Measurements from ENCODE around the gene SLC34A1.

SLC34A1 gene

DNA sequence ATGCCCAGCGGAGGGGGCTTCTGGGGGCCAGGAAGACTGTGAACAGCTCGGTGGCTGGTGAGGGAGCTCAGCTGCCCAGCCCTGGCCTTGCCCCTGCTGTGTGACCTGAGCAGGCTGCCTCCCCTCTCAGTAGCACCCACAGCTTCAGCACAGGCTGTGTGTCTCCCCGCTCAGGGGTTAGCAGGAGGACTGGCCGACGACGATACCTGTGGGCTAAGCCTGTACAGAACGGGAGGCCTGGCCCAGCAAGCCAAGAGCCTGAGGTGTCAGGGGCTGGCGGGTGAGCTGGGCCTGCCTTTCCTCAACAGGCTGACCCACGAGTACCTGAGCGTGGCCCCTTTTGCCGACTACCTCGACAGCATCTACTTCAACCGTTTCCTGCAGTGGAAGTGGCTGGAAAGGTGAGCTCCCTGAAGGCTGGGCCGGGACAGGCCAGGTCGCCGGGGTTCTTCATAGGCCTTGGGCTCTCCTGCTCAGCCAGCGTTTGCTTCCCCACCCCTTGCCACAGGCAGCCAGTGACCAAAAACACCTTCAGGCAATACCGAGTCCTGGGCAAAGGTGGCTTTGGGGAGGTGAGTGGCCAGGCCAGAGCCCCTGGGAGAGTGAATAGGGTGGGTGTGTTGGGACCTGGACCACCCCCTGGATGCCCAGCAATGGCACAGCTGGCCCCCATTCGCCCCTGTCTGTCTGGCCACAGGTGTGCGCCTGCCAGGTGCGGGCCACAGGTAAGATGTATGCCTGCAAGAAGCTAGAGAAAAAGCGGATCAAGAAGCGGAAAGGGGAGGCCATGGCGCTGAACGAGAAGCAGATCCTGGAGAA lies 48.8 kb downstream of the SLC34A1 start:
- Histone ChIP-seq H3K4me1 (ENCODE audit: control insufficient read depth, low read depth, low read length) (no peaks in the 10 kb centered on the region), H3K27me3 (ENCODE audit: insufficient read depth, low read length, poor library complexity) (no peaks in the 10 kb centered on the region), H3K9ac (ENCODE audit: low read length) (no peak overlapping the region), H2AK5ac (ENCODE audit: low read length) (no peak overlapping the region), H3K18ac (ENCODE audit: low read length) (no peak overlapping the region), H2BK15ac (replicated peaks; ENCODE audit: low read depth) (no peak overlapping the region), H4K8ac (ENCODE audit: low read depth, low read length) (no peak overlapping the region), H3K79me1 (ENCODE audit: low read length) (peaks cover 5% of the 10 kb centered on the region), H3K79me2 (ENCODE audit: control insufficient read depth, insufficient read depth, low read length) (no peaks in the 10 kb centered on the region), H2BK5ac (ENCODE audit: low read length) (no peak overlapping the region), H3K23ac (ENCODE audit: low read length) (no peak overlapping the region), H3K4me2 (ENCODE audit: low read length) (no peak overlapping the region), H3K56ac (ENCODE audit: low read length) (no peak overlapping the region), H3K27ac (ENCODE audit: low read depth, low read length) (no peak overlapping the region), H4K5ac (ENCODE audit: low read length) (no peak overlapping the region), H2BK120ac (ENCODE audit: low read depth, low read length) (no peak overlapping the region), H3K4me3 (ENCODE audit: low read length) (no peak overlapping the region), H3K4ac (ENCODE audit: low read depth, low read length) (no peak overlapping the region), H3K36me3 (ENCODE audit: control insufficient read depth, insufficient read depth, low read length) (no peaks in the 10 kb centered on the region)
- WGBS (ENCODE audit: extremely low coverage, insufficient coverage, low lambda C conversion rate): no CpG with 5 or more reads among the region's 25 CpGs
- DNase-seq: no peak

DNA sequence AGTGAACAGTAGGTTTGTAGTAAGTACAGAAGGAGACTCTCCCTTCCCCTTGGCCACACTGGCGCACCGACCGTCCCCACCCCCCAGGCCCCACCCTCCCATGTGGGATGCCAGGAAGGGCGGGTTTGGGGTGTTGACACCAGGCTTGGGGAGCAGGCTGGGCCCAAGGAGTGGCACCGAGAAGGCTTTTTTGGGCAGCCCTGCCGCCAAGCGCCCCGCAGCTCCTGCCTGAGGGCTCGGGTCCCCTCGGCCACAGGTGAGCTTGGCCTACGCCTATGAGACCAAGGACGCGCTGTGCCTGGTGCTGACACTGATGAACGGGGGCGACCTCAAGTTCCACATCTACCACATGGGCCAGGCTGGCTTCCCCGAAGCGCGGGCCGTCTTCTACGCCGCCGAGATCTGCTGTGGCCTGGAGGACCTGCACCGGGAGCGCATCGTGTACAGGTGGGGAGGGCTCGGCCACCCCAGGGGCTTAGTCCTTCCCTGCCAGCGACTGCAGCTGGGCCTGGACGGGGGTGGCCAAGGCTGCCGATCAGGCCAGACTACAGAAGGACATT lies 49.5 kb downstream of the SLC34A1 start:
- Histone ChIP-seq H2BK120ac (ENCODE audit: low read depth, low read length) (no peak overlapping the region), H4K5ac (ENCODE audit: low read length) (no peak overlapping the region), H2BK5ac (ENCODE audit: low read length) (no peak overlapping the region), H3K4me2 (ENCODE audit: low read length) (no peak overlapping the region), H3K56ac (ENCODE audit: low read length) (no peak overlapping the region), H3K23ac (ENCODE audit: low read length) (no peak overlapping the region), H3K4me1 (ENCODE audit: control insufficient read depth, low read depth, low read length) (no peaks in the 10 kb centered on the region), H2BK15ac (replicated peaks; ENCODE audit: low read depth) (no peak overlapping the region), H3K27me3 (ENCODE audit: insufficient read depth, low read length, poor library complexity) (no peaks in the 10 kb centered on the region), H3K27ac (ENCODE audit: low read depth, low read length) (no peak overlapping the region), H3K79me1 (ENCODE audit: low read length) (peaks cover 4% of the 10 kb centered on the region), H3K4ac (ENCODE audit: low read depth, low read length) (no peak overlapping the region), H3K18ac (ENCODE audit: low read length) (no peak overlapping the region), H3K9ac (ENCODE audit: low read length) (no peak overlapping the region), H3K36me3 (ENCODE audit: control insufficient read depth, insufficient read depth, low read length) (peaks cover 1% of the 10 kb centered on the region), H4K8ac (ENCODE audit: low read depth, low read length) (no peak overlapping the region), H3K79me2 (ENCODE audit: control insufficient read depth, insufficient read depth, low read length) (no peaks in the 10 kb centered on the region), H2AK5ac (ENCODE audit: low read length) (no peak overlapping the region), H3K4me3 (ENCODE audit: low read length) (no peak overlapping the region)
- no CpG with 5 or more reads among the region's 29 CpGs for WGBS (ENCODE audit: extremely low coverage, insufficient coverage, low lambda C conversion rate)
- DNase-seq: no peak

GRCh38 chr5:177434437-177434836 lies 50.2 kb downstream of the SLC34A1 start:
- H3K36me3 ChIP-seq (ENCODE audit: control insufficient read depth, insufficient read depth, low read length): peaks cover 1% of the 10 kb centered on the region

GRCh38 chr5:177434942-177435738 lies 50.9 kb downstream of the SLC34A1 start:
- no peak for DNase-seq
- Histone ChIP-seq H3K23ac (ENCODE audit: low read length) (no peak overlapping the region), H4K8ac (ENCODE audit: low read depth, low read length) (no peak overlapping the region), H3K4me2 (ENCODE audit: low read length) (no peak overlapping the region), H2BK15ac (replicated peaks; ENCODE audit: low read depth) (no peak overlapping the region), H3K18ac (ENCODE audit: low read length) (no peak overlapping the region), H3K9ac (ENCODE audit: low read length) (no peak overlapping the region), H3K4ac (ENCODE audit: low read depth, low read length) (no peak overlapping the region), H2AK5ac (ENCODE audit: low read length) (no peak overlapping the region), H2BK120ac (ENCODE audit: low read depth, low read length) (no peak overlapping the region), H3K27ac (ENCODE audit: low read depth, low read length) (no peak overlapping the region), H3K79me2 (ENCODE audit: control insufficient read depth, insufficient read depth, low read length) (no peaks in the 10 kb centered on the region), H3K4me1 (ENCODE audit: control insufficient read depth, low read depth, low read length) (no peaks in the 10 kb centered on the region), H3K36me3 (ENCODE audit: control insufficient read depth, insufficient read depth, low read length) (peaks cover 1% of the 10 kb centered on the region), H3K79me1 (ENCODE audit: low read length) (no peaks in the 10 kb centered on the region), H3K4me3 (ENCODE audit: low read length) (no peak overlapping the region), H3K56ac (ENCODE audit: low read length) (no peak overlapping the region), H2BK5ac (ENCODE audit: low read length) (no peak overlapping the region), H3K27me3 (ENCODE audit: insufficient read depth, low read length, poor library complexity) (no peaks in the 10 kb centered on the region), H4K5ac (ENCODE audit: low read length) (no peak overlapping the region)
- no CpG with 5 or more reads among the region's 20 CpGs for WGBS (ENCODE audit: extremely low coverage, insufficient coverage, low lambda C conversion rate)

More at GRCh38 chr5:177434437-177434836, 50.2 kb downstream of the SLC34A1 start:
- Histone ChIP-seq H3K23ac (ENCODE audit: low read length) (no peak overlapping the region), H2BK120ac (ENCODE audit: low read depth, low read length) (no peak overlapping the region), H3K79me1 (ENCODE audit: low read length) (peaks cover 3% of the 10 kb centered on the region), H2AK5ac (ENCODE audit: low read length) (no peak overlapping the region), H2BK15ac (replicated peaks; ENCODE audit: low read depth) (no peak overlapping the region), H3K4me1 (ENCODE audit: control insufficient read depth, low read depth, low read length) (no peaks in the 10 kb centered on the region), H3K4me3 (ENCODE audit: low read length) (no peak overlapping the region), H4K8ac (ENCODE audit: low read depth, low read length) (no peak overlapping the region), H3K79me2 (ENCODE audit: control insufficient read depth, insufficient read depth, low read length) (no peaks in the 10 kb centered on the region), H3K27me3 (ENCODE audit: insufficient read depth, low read length, poor library complexity) (no peaks in the 10 kb centered on the region), H3K18ac (ENCODE audit: low read length) (no peak overlapping the region), H4K5ac (ENCODE audit: low read length) (no peak overlapping the region), H2BK5ac (ENCODE audit: low read length) (no peak overlapping the region), H3K27ac (ENCODE audit: low read depth, low read length) (no peak overlapping the region), H3K56ac (ENCODE audit: low read length) (no peak overlapping the region), H3K9ac (ENCODE audit: low read length) (no peak overlapping the region), H3K4me2 (ENCODE audit: low read length) (no peak overlapping the region), H3K4ac (ENCODE audit: low read depth, low read length) (no peak overlapping the region)
- no peak for DNase-seq
- WGBS (ENCODE audit: extremely low coverage, insufficient coverage, low lambda C conversion rate): no CpG with 5 or more reads among the region's 8 CpGs

- no peaks in the 10 kb centered on the region for H3K79me2 ChIP-seq (ENCODE audit: control insufficient read depth, insufficient read depth, low read length)
- no peaks in the 10 kb centered on the region for H3K27me3 ChIP-seq (ENCODE audit: insufficient read depth, low read length, poor library complexity)
- no peak overlapping the region for H3K4ac ChIP-seq (ENCODE audit: low read depth, low read length)
- H3K79me1 ChIP-seq (ENCODE audit: low read length): no peaks in the 10 kb centered on the region
- no peak overlapping the region for H3K4me3 ChIP-seq (ENCODE audit: low read length)
- H4K8ac ChIP-seq (ENCODE audit: low read depth, low read length): no peak overlapping the region
- no peaks in the 10 kb centered on the region for H3K4me1 ChIP-seq (ENCODE audit: control insufficient read depth, low read depth, low read length)
- no peak overlapping the region for H2BK5ac ChIP-seq (ENCODE audit: low read length)
- no peak overlapping the region for H3K56ac ChIP-seq (ENCODE audit: low read length)
- no CpG with 5 or more reads among the region's 37 CpGs for WGBS (ENCODE audit: extremely low coverage, insufficient coverage, low lambda C conversion rate)
- H3K18ac ChIP-seq (ENCODE audit: low read length): no peak overlapping the region
- no peak overlapping the region for H2AK5ac ChIP-seq (ENCODE audit: low read length)
- H3K4me2 ChIP-seq (ENCODE audit: low read length): no peak overlapping the region
- DNase-seq: no peak
- H3K23ac ChIP-seq (ENCODE audit: low read length): no peak overlapping the region
- H3K9ac ChIP-seq (ENCODE audit: low read length): no peak overlapping the region
- H2BK15ac ChIP-seq (replicated peaks; ENCODE audit: low read depth): no peak overlapping the region
- no peak overlapping the region for H3K27ac ChIP-seq (ENCODE audit: low read depth, low read length)
- no peak overlapping the region for H4K5ac ChIP-seq (ENCODE audit: low read length)
- H3K36me3 ChIP-seq (ENCODE audit: control insufficient read depth, insufficient read depth, low read length): peaks cover 1% of the 10 kb centered on the region
- no peak overlapping the region for H2BK120ac ChIP-seq (ENCODE audit: low read depth, low read length)
Measured at GRCh38 chr5:177435847-177436536, 51.8 kb downstream of the SLC34A1 start.

Measured in mesendoderm (in vitro differentiated cells).